AG09319 (cell line): ENCODE results near the gene CTBP1.

Source experiments
- DNase-seq: peaks from one replicate; pipeline ENCODE4 v3.0.0-alpha.2; 2010; ENCODE audit warnings: low read depth; ENCODE audit errors: extremely low read depth
- TF ChIP-seq, protein P1 (sequence below): IDR thresholded peaks from 2 replicates; pipeline ENCODE4 v1.5.1; 2011; ENCODE audit warnings: low read depth, mild to moderate bottlenecking, inconsistent platforms, low read length, moderate library complexity

Gene CTBP1

DNA sequence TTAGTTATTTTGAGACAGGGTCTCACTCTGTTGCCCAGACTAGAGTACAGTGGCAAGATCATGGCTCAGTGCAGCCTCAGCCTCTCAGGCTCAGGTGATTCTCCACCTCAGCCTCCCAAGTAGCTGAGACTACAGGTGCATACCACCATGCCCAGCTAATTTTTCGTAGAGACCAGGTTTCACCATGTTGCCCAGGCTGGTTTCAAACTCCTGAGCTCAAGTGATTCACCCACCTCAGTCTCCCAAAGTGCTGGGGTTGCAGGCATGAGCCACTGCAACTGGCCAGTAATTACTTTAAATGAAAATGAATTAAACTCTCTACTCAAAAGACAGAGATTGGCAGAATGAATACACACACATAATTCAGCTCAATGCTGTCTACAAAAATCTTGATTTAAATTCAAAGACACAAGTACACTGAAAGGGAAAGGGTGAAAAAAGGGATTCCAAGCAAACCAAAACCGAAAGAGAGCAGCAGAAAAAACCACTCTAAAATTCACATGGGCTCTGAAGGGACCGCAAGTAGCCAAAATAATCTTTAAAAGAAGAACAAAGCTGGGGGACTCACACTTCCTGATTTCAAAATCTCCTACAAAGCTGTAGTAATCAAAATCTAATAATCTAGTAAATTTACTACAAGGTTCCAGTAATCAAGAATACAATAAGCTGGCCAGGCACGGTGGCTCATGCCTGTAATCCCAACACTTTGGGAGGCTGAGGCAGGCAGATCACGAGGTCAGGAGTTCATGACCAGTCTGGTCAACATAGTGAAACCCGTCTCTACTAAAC lies 64.8 kb downstream of the CTBP1 start:
- TF ChIP-seq, protein P1, sequence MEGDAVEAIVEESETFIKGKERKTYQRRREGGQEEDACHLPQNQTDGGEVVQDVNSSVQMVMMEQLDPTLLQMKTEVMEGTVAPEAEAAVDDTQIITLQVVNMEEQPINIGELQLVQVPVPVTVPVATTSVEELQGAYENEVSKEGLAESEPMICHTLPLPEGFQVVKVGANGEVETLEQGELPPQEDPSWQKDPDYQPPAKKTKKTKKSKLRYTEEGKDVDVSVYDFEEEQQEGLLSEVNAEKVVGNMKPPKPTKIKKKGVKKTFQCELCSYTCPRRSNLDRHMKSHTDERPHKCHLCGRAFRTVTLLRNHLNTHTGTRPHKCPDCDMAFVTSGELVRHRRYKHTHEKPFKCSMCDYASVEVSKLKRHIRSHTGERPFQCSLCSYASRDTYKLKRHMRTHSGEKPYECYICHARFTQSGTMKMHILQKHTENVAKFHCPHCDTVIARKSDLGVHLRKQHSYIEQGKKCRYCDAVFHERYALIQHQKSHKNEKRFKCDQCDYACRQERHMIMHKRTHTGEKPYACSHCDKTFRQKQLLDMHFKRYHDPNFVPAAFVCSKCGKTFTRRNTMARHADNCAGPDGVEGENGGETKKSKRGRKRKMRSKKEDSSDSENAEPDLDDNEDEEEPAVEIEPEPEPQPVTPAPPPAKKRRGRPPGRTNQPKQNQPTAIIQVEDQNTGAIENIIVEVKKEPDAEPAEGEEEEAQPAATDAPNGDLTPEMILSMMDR, result no peak
- no peak for DNase-seq

DNA sequence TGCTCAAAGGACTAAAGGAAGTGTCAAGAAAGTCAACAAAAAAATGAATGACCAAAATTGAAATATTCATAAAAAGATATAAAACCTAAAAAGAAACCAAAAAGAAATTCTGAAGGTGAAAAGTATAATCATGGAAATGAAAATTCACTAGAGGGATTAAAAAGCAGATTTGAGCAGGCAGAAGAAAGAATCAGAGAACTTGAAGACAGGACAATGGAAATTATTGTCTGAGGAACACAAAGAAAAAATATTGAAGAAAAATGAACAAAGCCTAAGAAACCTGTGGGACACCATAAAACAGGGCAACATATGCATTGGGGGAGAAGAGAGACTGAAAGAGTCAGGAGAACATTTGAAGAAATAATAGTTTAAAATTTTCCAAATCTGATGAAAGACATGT lies 66.6 kb downstream of the CTBP1 start:
- DNase-seq, result no peak
- TF ChIP-seq, protein P1, result no peak

DNA sequence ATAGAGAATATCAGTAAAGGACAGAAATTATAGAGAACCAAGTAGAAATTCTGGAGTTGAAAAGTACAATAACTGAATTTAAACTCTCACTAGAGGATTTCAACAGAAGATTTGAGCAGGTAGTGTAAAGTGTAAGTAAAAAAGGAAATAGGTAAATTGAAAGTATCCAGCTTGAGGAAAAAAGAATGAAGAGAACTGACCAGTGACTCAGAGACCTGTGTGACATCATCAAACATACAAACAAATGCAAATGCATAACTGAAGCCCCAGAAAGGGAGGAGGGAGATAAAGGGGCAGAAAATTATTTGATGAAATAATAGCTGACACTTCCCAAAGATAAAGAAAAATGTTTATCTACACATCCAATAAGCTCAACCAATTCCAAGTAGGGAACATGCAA lies 68.3 kb downstream of the CTBP1 start:
- TF ChIP-seq, protein P1, result no peak
- DNase-seq, result no peak

DNA sequence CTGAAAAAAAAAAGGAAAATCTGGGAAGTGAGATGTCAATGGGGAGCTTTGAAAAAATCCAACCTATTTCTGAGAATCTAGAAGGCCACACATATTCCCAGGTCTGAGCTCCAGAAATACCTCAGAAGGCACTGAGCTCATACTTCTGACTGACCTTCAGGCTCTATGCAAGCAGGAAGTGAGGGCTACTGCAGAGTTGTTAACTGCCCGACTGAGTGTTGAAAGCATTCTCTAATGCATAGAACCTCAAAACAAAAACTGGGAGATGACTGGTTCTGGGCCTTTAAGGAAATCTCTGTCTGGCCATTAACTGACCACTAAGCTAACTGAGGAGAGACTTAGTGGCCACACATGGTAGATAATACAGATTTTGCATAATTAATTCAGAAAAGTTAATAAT lies 69.0 kb downstream of the CTBP1 start:
- no peak for DNase-seq
- TF ChIP-seq, protein P1, result no peak

DNA sequence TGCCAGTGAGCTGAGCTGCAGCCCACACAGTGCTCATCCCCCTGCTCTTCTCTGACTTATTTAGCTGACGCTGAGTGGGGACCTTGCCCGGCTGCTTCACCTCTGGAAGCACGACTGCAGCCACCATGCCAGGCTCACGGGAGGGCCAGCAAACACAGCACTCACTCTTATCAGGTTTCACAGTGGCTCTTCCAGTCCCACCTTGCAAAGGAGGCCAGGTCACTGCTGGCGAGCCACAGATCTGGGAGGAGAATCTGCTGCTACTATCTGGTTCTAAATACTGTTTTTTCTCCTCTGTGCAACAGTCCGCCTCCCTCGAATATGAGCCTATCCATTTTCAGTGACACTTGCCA lies 69.9 kb downstream of the CTBP1 start:
- no peak for DNase-seq
- TF ChIP-seq, protein P1, result no peak

DNA sequence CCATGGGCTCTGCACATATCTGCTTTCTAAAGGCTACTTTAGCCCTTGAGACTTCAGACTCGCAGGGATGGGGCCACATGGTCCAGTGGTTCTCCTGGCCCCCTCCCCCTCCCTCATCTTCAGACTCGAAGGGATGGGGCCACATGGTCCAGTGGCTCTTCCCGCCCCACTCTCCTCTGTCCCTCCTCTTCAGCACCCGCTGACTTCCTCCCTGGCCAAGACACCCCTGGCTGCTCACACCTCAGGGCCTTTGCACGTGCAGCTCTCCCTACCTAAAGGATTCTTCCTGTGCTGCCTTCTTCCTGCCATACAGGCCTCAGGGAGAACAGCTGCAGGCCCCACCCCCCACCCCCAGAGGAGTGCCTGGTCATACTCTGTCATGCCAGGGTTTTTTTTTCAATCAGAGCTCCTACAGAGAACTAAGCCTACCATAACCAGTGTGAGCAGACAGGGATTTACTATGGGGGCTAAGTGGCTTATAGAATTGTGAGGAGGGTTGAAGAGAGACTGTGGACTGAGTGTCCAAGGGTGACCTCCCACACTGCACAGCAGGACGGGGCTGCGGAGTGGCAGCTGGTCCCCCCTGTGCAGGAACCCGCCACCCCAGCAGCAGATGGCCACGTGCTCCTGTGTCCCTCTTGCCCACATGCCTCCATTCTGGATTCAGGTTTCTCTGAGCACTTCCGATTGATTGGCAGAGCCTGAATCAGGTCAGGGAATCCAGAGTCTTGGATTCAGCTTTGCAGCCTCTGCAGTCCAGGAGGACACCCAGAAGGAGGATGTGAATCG lies 70.4 kb downstream of the CTBP1 start:
- TF ChIP-seq, protein P1, result no peak
- no peak for DNase-seq
